ENCODE measurements around the gene MYADML2. TPM values are rescaled to one million over a fixed set of nuclear protein-coding genes. Genes with fewer than 3 reads are reported as not detected.

The MYADML2 gene
- total RNA-seq, 2 experiments from 2014 or later, result not detected

GRCh38 chr17:81968850-81969812, 22.1 kb upstream of the MYADML2 start:
- H3K27ac Mint-ChIP-seq, result no peak overlapping the region
- intact Hi-C loops (cut with micrococcal nuclease), result loop anchor here (1.0 to 2.0 kb wide), 2 partner anchors 8 to 54 kb away; partner anchors contain the start of genes ASPSCR1, CENPX and LRRC45

GRCh38 chr17:81968396-81968745, 21.3 kb upstream of the MYADML2 start:
- Mint-ChIP-seq H3K27me3 (ENCODE audit: low read depth) (no peaks in the 10 kb centered on the region), H3K4me3 (peak overlapping the region; percentile 68), H3K27ac (peak overlapping the region; percentile 79), H3K4me1 (ENCODE audit: low read depth) (peaks cover 14% of the 10 kb centered on the region), H3K36me3 (ENCODE audit: low read depth) (peaks cover 1% of the 10 kb centered on the region), H3K9me3 (peaks cover 1% of the 10 kb centered on the region)
- CTCF ChIA-PET, result interaction anchor here (0.6 to 1.5 kb wide), 6 partner anchors 9 to 1320 kb away, joined by 3 to 6 read pairs (median 4); partner anchors contain the start of gene DCXR
- intact Hi-C loops (cut with micrococcal nuclease), result loop anchor here (1.0 to 2.0 kb wide), 2 partner anchors 9 to 54 kb away; partner anchors contain the start of genes ASPSCR1, CENPX and LRRC45
- no peak for DNase-seq

More at GRCh38 chr17:81968850-81969812, 22.1 kb upstream of the MYADML2 start:
- Mint-ChIP-seq H3K4me1 (ENCODE audit: low read depth) (peaks cover 14% of the 10 kb centered on the region), H3K4me3 (no peak overlapping the region), H3K27me3 (ENCODE audit: low read depth) (no peaks in the 10 kb centered on the region), H3K36me3 (ENCODE audit: low read depth) (peaks cover 1% of the 10 kb centered on the region), H3K9me3 (peaks cover 3% of the 10 kb centered on the region)
- no peak for DNase-seq
- CTCF ChIA-PET, result interaction anchor here (0.6 kb wide), 2 partner anchors 103 to 1321 kb away, joined by 3 read pairs; no protein-coding TSS in a partner anchor

GRCh38 chr17:81967533-81968395, 20.7 kb upstream of the MYADML2 start:
- H3K4me3 Mint-ChIP-seq, result peak overlapping the region; percentile 68
- peak overlapping the region; percentile 79 for H3K27ac Mint-ChIP-seq
- no peaks in the 10 kb centered on the region for H3K27me3 Mint-ChIP-seq (ENCODE audit: low read depth)
- H3K9me3 Mint-ChIP-seq, result no peaks in the 10 kb centered on the region
- CTCF ChIA-PET, result interaction anchor here (0.6 to 2.1 kb wide), 9 partner anchors 8 to 1320 kb away, joined by 3 to 11 read pairs (median 3); partner anchors contain the start of gene DCXR
- peak; percentile 96 for DNase-seq
- H3K4me1 Mint-ChIP-seq (ENCODE audit: low read depth), result peaks cover 14% of the 10 kb centered on the region
- H3K36me3 Mint-ChIP-seq (ENCODE audit: low read depth), result no peaks in the 10 kb centered on the region
- intact Hi-C loops (cut with micrococcal nuclease), result loop anchor here (1.0 to 2.0 kb wide), 2 partner anchors 10 to 55 kb away; partner anchors contain the start of genes ASPSCR1, CENPX and LRRC45

GRCh38 chr17:81967244-81967532, 20.2 kb upstream of the MYADML2 start:
- Mint-ChIP-seq H3K27ac (no peak overlapping the region), H3K36me3 (ENCODE audit: low read depth) (no peaks in the 10 kb centered on the region), H3K9me3 (no peaks in the 10 kb centered on the region), H3K4me3 (peak overlapping the region; percentile 68), H3K4me1 (ENCODE audit: low read depth) (peaks cover 14% of the 10 kb centered on the region), H3K27me3 (ENCODE audit: low read depth) (peaks cover 2% of the 10 kb centered on the region)
- DNase-seq, result no peak
- intact Hi-C loops (cut with micrococcal nuclease), result no loop called here
- CTCF ChIA-PET, result interaction anchor here (0.8 to 2.1 kb wide), 7 partner anchors 8 to 71 kb away, joined by 3 to 11 read pairs (median 4); partner anchors contain the start of gene DCXR

GRCh38 chr17:81966343-81967243, 19.6 kb upstream of the MYADML2 start:
- intact Hi-C loops (cut with micrococcal nuclease), result no loop called here
- Mint-ChIP-seq H3K4me1 (ENCODE audit: low read depth) (peaks cover 14% of the 10 kb centered on the region), H3K9me3 (no peaks in the 10 kb centered on the region), H3K27ac (no peak overlapping the region), H3K36me3 (ENCODE audit: low read depth) (no peaks in the 10 kb centered on the region), H3K4me3 (no peak overlapping the region), H3K27me3 (ENCODE audit: low read depth) (peaks cover 4% of the 10 kb centered on the region)
- DNase-seq, result no peak
- CTCF ChIA-PET, result interaction anchor here (0.7 to 2.1 kb wide), 2 partner anchors 54 to 418 kb away, joined by 4 to 11 read pairs; no protein-coding TSS in a partner anchor

- intact Hi-C loops (cut with micrococcal nuclease), result no loop called here
- Mint-ChIP-seq H3K9me3 (no peaks in the 10 kb centered on the region), H3K4me3 (no peak overlapping the region), H3K27ac (no peak overlapping the region), H3K27me3 (ENCODE audit: low read depth) (peaks cover 4% of the 10 kb centered on the region), H3K36me3 (ENCODE audit: low read depth) (no peaks in the 10 kb centered on the region), H3K4me1 (ENCODE audit: low read depth) (peaks cover 14% of the 10 kb centered on the region)
- CTCF ChIA-PET, result interaction anchor here (1.3 kb wide), 1 partner anchor 73 kb away, joined by 3 read pairs; the partner anchor contains the start of gene DCXR
- DNase-seq, result no peak
These were observed 17.2 kb upstream of the MYADML2 start for GRCh38 chr17:81964081-81964849.

GRCh38 chr17:81962499-81963441, 15.7 kb upstream of the MYADML2 start:
- H3K27ac Mint-ChIP-seq, result no peak overlapping the region

GRCh38 chr17:81961521-81962498, 14.8 kb upstream of the MYADML2 start:
- CTCF ChIA-PET, result interaction anchor here (4.7 kb wide), 1 partner anchor 60 kb away, joined by 95 read pairs; the partner anchor contains the start of genes CENPX and LRRC45
- Mint-ChIP-seq H3K4me3 (no peak overlapping the region), H3K36me3 (ENCODE audit: low read depth) (no peaks in the 10 kb centered on the region), H3K27ac (no peak overlapping the region), H3K9me3 (no peaks in the 10 kb centered on the region), H3K4me1 (ENCODE audit: low read depth) (peaks cover 7% of the 10 kb centered on the region), H3K27me3 (ENCODE audit: low read depth) (peaks cover 15% of the 10 kb centered on the region)
- intact Hi-C loops (cut with micrococcal nuclease), result no loop called here
- no peak for DNase-seq

More at GRCh38 chr17:81962499-81963441, 15.7 kb upstream of the MYADML2 start:
- Mint-ChIP-seq H3K36me3 (ENCODE audit: low read depth) (no peaks in the 10 kb centered on the region), H3K4me3 (no peak overlapping the region), H3K27me3 (ENCODE audit: low read depth) (peaks cover 15% of the 10 kb centered on the region), H3K9me3 (no peaks in the 10 kb centered on the region), H3K4me1 (ENCODE audit: low read depth) (peaks cover 7% of the 10 kb centered on the region)
- intact Hi-C loops (cut with micrococcal nuclease), result no loop called here
- CTCF ChIA-PET, result interaction anchor here (0.6 to 4.7 kb wide), 3 partner anchors 55 to 75 kb away, joined by 3 to 95 read pairs (median 3); partner anchors contain the start of genes CENPX, DCXR and LRRC45
- DNase-seq, result no peak

GRCh38 chr17:81961087-81961511, 14.1 kb upstream of the MYADML2 start, which contains the start of gene NOTUM:
NOTUM (minus strand) TSS chr17:81961187; CDS start chr17:81960909, 278 bp downstream.
- peaks cover 4% of the 10 kb centered on the region for H3K4me1 Mint-ChIP-seq (ENCODE audit: low read depth)
- H3K27ac Mint-ChIP-seq, result no peak within 1 kb of the TSS
- H3K9me3 Mint-ChIP-seq, result no peaks in the 10 kb centered on the region
- no peaks in the 10 kb centered on the region for H3K36me3 Mint-ChIP-seq (ENCODE audit: low read depth)
- no peak within 1 kb of the TSS for H3K4me3 Mint-ChIP-seq
- no peak for DNase-seq
- peaks cover 15% of the 10 kb centered on the region for H3K27me3 Mint-ChIP-seq (ENCODE audit: low read depth)
- intact Hi-C loops (cut with micrococcal nuclease), result no loop called here
- CTCF ChIA-PET, result interaction anchor here (0.8 to 4.7 kb wide), 3 partner anchors 31 to 69 kb away, joined by 3 to 95 read pairs (median 16); partner anchors contain the start of genes CENPX, LRRC45 and RAC3

Measured in activated naive CD4-positive, alpha-beta T cell treated with anti-CD3 and anti-CD28 coated beads for 36 hours (primary cell).